ENCODE data around the gene C15orf39. TPM values are rescaled to one million over a fixed set of nuclear protein-coding genes. Genes with fewer than 3 reads are reported as not detected.
"Not testable (repeated sequence)": the region's sequence is repeated elsewhere in the genome, so short reads cannot be mapped to it uniquely, and the experiment has no call there.

C15orf39 gene
- total and polyA plus RNA-seq, 2 experiments from 2014 or later = 5.1 to 12.5 TPM

- Histone ChIP-seq H3K4me2 (ENCODE audit: unreplicated experiment) (no peak overlapping the region), H3K79me2 (ENCODE audit: insufficient read depth) (no peaks in the 10 kb centered on the region), H2AFZ (no peak overlapping the region), H3K9me2 (ENCODE audit: insufficient read depth) (no peaks in the 10 kb centered on the region), H3K27me3 (replicated peaks; ENCODE audit: insufficient read depth) (peaks cover 36% of the 10 kb centered on the region), H3F3A (ENCODE audit: insufficient read depth) (no peaks in the 10 kb centered on the region), H3K9ac (no peak overlapping the region), H3K4me3 (no peak overlapping the region), H3K4me1 (ENCODE audit: insufficient read depth) (no peaks in the 10 kb centered on the region), H3K36me3 (ENCODE audit: low read depth) (no peaks in the 10 kb centered on the region), H3K27ac (no peak overlapping the region), H3K9me3 (ENCODE audit: low read depth) (no peaks in the 10 kb centered on the region), H4K20me1 (ENCODE audit: insufficient read depth) (no peaks in the 10 kb centered on the region)
- no peak for DNase-seq
- TF ChIP-seq EZH2 (IDR thresholded peaks at IDR 0.05; ENCODE audit: insufficient read depth, poor library complexity, severe bottlenecking) (no peak), EZH2phosphoT487 (IDR thresholded peaks at IDR 0.05; ENCODE audit: insufficient read depth, low read depth) (no peak)
- in situ Hi-C loops (cut with MboI) = no loop called here
- WGBS, 2 experiments (ENCODE audit: low coverage in 1 of 2, low lambda C conversion rate in 2 of 2, missing lambda C conversion rate in 2 of 2) = 40 to 43% methylated on average over 11 of the region's 11 CpGs
Observed at GRCh38 chr15:75237316-75237982, 35.8 kb downstream of the C15orf39 start.

DNA sequence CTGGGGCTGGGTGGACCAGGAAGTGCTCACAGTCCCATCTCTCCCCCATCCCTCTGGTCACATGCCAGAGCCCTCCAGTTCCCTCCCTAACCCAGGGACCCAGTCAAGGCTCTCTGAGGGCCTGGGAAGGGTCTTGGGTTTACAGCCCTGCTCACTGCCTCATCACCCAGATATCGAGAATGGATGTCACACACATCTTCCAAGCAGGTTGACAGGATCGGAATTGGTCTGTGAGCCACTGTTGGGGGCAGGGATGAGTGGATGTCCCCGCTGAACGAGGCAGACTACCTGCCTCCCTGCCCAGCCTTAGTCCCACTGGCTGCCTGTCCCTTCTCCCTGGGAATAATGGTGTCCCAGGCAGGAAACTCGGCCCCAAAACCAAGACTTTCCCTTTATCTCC is 36.5 kb downstream of the C15orf39 start:
- Histone ChIP-seq H3K27me3 (replicated peaks; ENCODE audit: insufficient read depth) (peaks cover 36% of the 10 kb centered on the region), H2AFZ (no peak overlapping the region), H4K20me1 (ENCODE audit: insufficient read depth) (no peaks in the 10 kb centered on the region), H3K27ac (no peak overlapping the region), H3K79me2 (ENCODE audit: insufficient read depth) (no peaks in the 10 kb centered on the region), H3K36me3 (ENCODE audit: low read depth) (no peaks in the 10 kb centered on the region), H3K9me3 (ENCODE audit: low read depth) (no peaks in the 10 kb centered on the region), H3K4me3 (no peak overlapping the region), H3K9ac (no peak overlapping the region), H3K9me2 (ENCODE audit: insufficient read depth) (no peaks in the 10 kb centered on the region), H3K4me1 (ENCODE audit: insufficient read depth) (no peaks in the 10 kb centered on the region), H3F3A (ENCODE audit: insufficient read depth) (no peaks in the 10 kb centered on the region), H3K4me2 (ENCODE audit: unreplicated experiment) (no peak overlapping the region)
- in situ Hi-C loops (cut with MboI) = no loop called here
- no peak for TF ChIP-seq EZH2 (IDR thresholded peaks at IDR 0.05; ENCODE audit: insufficient read depth, poor library complexity, severe bottlenecking)
- TF ChIP-seq EZH2phosphoT487 (IDR thresholded peaks at IDR 0.05; ENCODE audit: insufficient read depth, low read depth) = no peak
- no peak for DNase-seq
- WGBS, 2 experiments (ENCODE audit: low coverage in 1 of 2, low lambda C conversion rate in 2 of 2, missing lambda C conversion rate in 2 of 2) = 33 to 41% methylated on average over 5 of the region's 5 CpGs

DNA sequence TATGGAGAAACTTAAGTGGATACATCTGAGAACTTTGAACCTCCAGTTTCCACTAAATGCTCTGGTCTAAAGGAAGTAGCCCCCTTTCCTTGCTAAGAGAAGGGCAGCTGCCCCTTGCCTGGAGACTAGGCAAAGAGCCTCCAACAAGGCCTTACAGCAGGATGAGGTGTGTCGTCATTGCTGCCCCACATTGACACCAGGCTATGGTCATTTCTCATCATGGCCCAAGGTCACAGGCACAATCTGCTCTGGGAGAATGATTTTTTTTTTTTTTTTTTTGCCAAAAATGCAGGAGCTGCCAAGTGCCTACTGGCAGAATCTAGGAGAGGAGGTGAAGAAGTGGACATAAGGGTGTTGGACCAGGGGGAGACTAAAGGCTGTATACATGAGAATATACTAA is 44.1 kb downstream of the C15orf39 start:
- H3K79me2 ChIP-seq (ENCODE audit: insufficient read depth); H3K4me1 ChIP-seq (ENCODE audit: insufficient read depth); H2AFZ ChIP-seq; H3K27ac ChIP-seq; H3K4me3 ChIP-seq; H3K36me3 ChIP-seq (ENCODE audit: low read depth); H3K9me3 ChIP-seq (ENCODE audit: low read depth); H3K9me2 ChIP-seq (ENCODE audit: insufficient read depth); H3F3A ChIP-seq (ENCODE audit: insufficient read depth); H3K4me2 ChIP-seq (ENCODE audit: unreplicated experiment); H4K20me1 ChIP-seq (ENCODE audit: insufficient read depth); H3K9ac ChIP-seq; in situ Hi-C loops (cut with MboI); DNase-seq: not testable (repeated sequence)
- H3K27me3 ChIP-seq (replicated peaks; ENCODE audit: insufficient read depth) = peaks cover 54% of the 10 kb centered on the region
- WGBS, 2 experiments (ENCODE audit: low coverage in 1 of 2, low lambda C conversion rate in 2 of 2, missing lambda C conversion rate in 2 of 2) = 84 to 88% methylated on average over 1 of the region's 1 CpG

DNA sequence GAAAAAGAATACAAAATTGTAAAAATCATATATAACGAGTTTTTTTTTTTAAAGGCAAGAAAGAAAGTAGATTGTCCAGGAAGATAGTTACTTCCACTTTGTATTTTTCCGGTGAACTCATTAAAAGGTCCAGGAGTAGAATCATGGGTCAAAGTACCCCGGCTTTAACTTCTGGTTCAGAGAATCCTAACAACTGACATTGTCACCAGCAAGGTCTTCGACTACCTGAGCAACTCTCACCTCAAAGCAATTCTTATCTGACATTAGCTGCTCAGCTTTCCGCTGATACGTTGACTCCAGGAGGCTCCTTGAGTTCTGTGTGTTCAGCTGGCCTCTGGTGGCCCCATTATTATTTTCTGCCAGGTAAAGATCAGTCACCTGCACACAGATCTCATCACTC is 47.3 kb downstream of the C15orf39 start:
- in situ Hi-C loops (cut with MboI); DNase-seq; H3F3A ChIP-seq (ENCODE audit: insufficient read depth); H3K9me2 ChIP-seq (ENCODE audit: insufficient read depth); H3K4me3 ChIP-seq; H3K4me1 ChIP-seq (ENCODE audit: insufficient read depth); H3K9ac ChIP-seq; H4K20me1 ChIP-seq (ENCODE audit: insufficient read depth); H2AFZ ChIP-seq; H3K79me2 ChIP-seq (ENCODE audit: insufficient read depth); H3K36me3 ChIP-seq (ENCODE audit: low read depth); H3K9me3 ChIP-seq (ENCODE audit: low read depth); H3K4me2 ChIP-seq (ENCODE audit: unreplicated experiment); H3K27ac ChIP-seq: not testable (repeated sequence)
- H3K27me3 ChIP-seq (replicated peaks; ENCODE audit: insufficient read depth) = peaks cover 78% of the 10 kb centered on the region
- 55 to 64% methylated on average over 6 of the region's 6 CpGs for WGBS, 2 experiments (ENCODE audit: low coverage in 1 of 2, low lambda C conversion rate in 2 of 2, missing lambda C conversion rate in 2 of 2)

GRCh38 chr15:75249726-75250125 is 48.0 kb downstream of the C15orf39 start:
- Histone ChIP-seq H3K9ac (no peak overlapping the region), H4K20me1 (ENCODE audit: insufficient read depth) (no peaks in the 10 kb centered on the region), H3K4me3 (no peak overlapping the region), H3K36me3 (ENCODE audit: low read depth) (no peaks in the 10 kb centered on the region), H2AFZ (no peak overlapping the region), H3K79me2 (ENCODE audit: insufficient read depth) (no peaks in the 10 kb centered on the region), H3K4me2 (ENCODE audit: unreplicated experiment) (no peak overlapping the region), H3K27ac (no peak overlapping the region), H3F3A (ENCODE audit: insufficient read depth) (no peaks in the 10 kb centered on the region), H3K9me2 (ENCODE audit: insufficient read depth) (no peaks in the 10 kb centered on the region), H3K4me1 (ENCODE audit: insufficient read depth) (no peaks in the 10 kb centered on the region), H3K9me3 (ENCODE audit: low read depth) (no peaks in the 10 kb centered on the region), H3K27me3 (replicated peaks; ENCODE audit: insufficient read depth) (peaks cover 78% of the 10 kb centered on the region)
- no peak for DNase-seq
- WGBS, 2 experiments (ENCODE audit: low coverage in 1 of 2, low lambda C conversion rate in 2 of 2, missing lambda C conversion rate in 2 of 2) = 38 to 47% methylated on average over 4 of the region's 4 CpGs
- in situ Hi-C loops (cut with MboI) = no loop called here
- no peak for TF ChIP-seq EZH2 (IDR thresholded peaks at IDR 0.05; ENCODE audit: insufficient read depth, poor library complexity, severe bottlenecking)
- no peak for TF ChIP-seq EZH2phosphoT487 (IDR thresholded peaks at IDR 0.05; ENCODE audit: insufficient read depth, low read depth)

DNA sequence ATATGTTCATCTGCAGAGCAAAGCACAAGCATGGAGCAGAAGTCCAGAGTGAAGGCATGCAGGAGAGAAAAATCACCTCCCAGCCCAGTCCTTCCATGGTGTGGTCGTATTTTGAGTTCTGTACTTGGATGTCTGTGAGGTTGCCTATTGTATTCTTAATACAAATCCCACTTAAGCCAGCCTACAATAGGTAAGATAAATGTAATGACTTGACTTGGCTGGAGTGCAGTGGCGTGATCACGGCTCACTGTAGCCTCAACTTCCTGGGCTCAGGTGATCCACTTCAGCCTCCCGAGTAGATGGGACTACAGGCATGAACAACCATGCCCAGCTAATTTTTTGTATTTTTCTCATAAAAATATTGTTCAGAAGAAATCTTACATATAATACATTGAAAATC is 49.7 kb downstream of the C15orf39 start:
- in situ Hi-C loops (cut with MboI); H3K4me3 ChIP-seq; H3K4me1 ChIP-seq (ENCODE audit: insufficient read depth); DNase-seq; H2AFZ ChIP-seq; H4K20me1 ChIP-seq (ENCODE audit: insufficient read depth); H3K27ac ChIP-seq; H3K36me3 ChIP-seq (ENCODE audit: low read depth); H3K4me2 ChIP-seq (ENCODE audit: unreplicated experiment); H3F3A ChIP-seq (ENCODE audit: insufficient read depth); H3K9me2 ChIP-seq (ENCODE audit: insufficient read depth); H3K9ac ChIP-seq; H3K79me2 ChIP-seq (ENCODE audit: insufficient read depth); H3K9me3 ChIP-seq (ENCODE audit: low read depth): not testable (repeated sequence)
- peaks cover 72% of the 10 kb centered on the region for H3K27me3 ChIP-seq (replicated peaks; ENCODE audit: insufficient read depth)
- WGBS, 2 experiments (ENCODE audit: low coverage in 1 of 2, low lambda C conversion rate in 2 of 2, missing lambda C conversion rate in 2 of 2) = 64 to 65% methylated on average over 4 of the region's 4 CpGs

DNA sequence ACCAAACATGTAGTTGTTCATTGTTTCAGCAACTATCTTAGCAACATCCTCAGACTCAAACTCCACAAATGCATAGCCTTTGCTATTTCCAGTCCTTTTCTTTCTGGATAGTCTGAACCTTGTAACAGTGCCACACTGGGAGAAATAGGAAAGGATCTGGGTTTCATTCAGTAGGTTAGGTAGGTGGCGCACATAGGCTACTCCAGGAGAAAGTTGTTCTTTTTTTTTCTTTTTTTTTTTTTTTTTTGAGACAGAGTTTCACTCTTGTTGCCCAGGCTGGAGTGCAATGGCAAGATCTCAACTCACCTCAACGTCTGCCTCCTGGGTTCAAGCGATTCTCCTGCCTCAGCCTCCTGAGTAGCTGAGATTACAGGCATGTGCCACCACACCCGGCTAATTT is 50.6 kb downstream of the C15orf39 start:
- H4K20me1 ChIP-seq (ENCODE audit: insufficient read depth); H3K79me2 ChIP-seq (ENCODE audit: insufficient read depth); H3K4me1 ChIP-seq (ENCODE audit: insufficient read depth); H3K27ac ChIP-seq; DNase-seq; H2AFZ ChIP-seq; H3K9me2 ChIP-seq (ENCODE audit: insufficient read depth); H3K9ac ChIP-seq; H3F3A ChIP-seq (ENCODE audit: insufficient read depth); H3K36me3 ChIP-seq (ENCODE audit: low read depth); H3K4me3 ChIP-seq; in situ Hi-C loops (cut with MboI); H3K9me3 ChIP-seq (ENCODE audit: low read depth); H3K4me2 ChIP-seq (ENCODE audit: unreplicated experiment): not testable (repeated sequence)
- H3K27me3 ChIP-seq (replicated peaks; ENCODE audit: insufficient read depth) = peaks cover 62% of the 10 kb centered on the region
- WGBS, 2 experiments (ENCODE audit: low coverage in 1 of 2, low lambda C conversion rate in 2 of 2, missing lambda C conversion rate in 2 of 2) = 55 to 59% methylated on average over 4 of the region's 4 CpGs

All from GM23248 (cell line).